ENCODE results near the gene ALPG.
"Not testable (repeated sequence)": the region's sequence is repeated elsewhere in the genome, so short reads cannot be mapped to it uniquely, and the experiment has no call there.

Gene ALPG

GRCh38 chr2:232440220-232441018 is 33.8 kb downstream of the ALPG start:
- peak; percentile 89 for DNase-seq (ENCODE audit: low spot score)

- DNase-seq (ENCODE audit: low spot score), result no peak
Observed at GRCh38 chr2:232441147-232441651, 34.6 kb downstream of the ALPG start.

GRCh38 chr2:232441922-232442321 is 35.3 kb downstream of the ALPG start:
- not testable (repeated sequence) for DNase-seq (ENCODE audit: low spot score)

GRCh38 chr2:232442431-232442830 is 35.8 kb downstream of the ALPG start:
- not testable (repeated sequence) for DNase-seq (ENCODE audit: low spot score)

GRCh38 chr2:232443047-232443446 is 36.4 kb downstream of the ALPG start:
- not testable (repeated sequence) for DNase-seq (ENCODE audit: low spot score)

GRCh38 chr2:232443669-232444408 is 37.2 kb downstream of the ALPG start:
- not testable (repeated sequence) for DNase-seq (ENCODE audit: low spot score)

- peak; percentile 83 for DNase-seq (ENCODE audit: low spot score)
Observed at GRCh38 chr2:232444409-232445148, 37.9 kb downstream of the ALPG start.

- DNase-seq (ENCODE audit: low spot score), result not testable (repeated sequence)
Observed at GRCh38 chr2:232445149-232445885, 38.7 kb downstream of the ALPG start.

GRCh38 chr2:232446266-232446777 is 39.7 kb downstream of the ALPG start:
- DNase-seq (ENCODE audit: low spot score), result peak; percentile 7

- DNase-seq (ENCODE audit: low spot score), result peak; percentile 8
Observed at GRCh38 chr2:232447091-232447620, 40.5 kb downstream of the ALPG start.

GRCh38 chr2:232447638-232448303 is 41.1 kb downstream of the ALPG start:
- peak; percentile 8 for DNase-seq (ENCODE audit: low spot score)

- no peak for DNase-seq (ENCODE audit: low spot score)
Observed at GRCh38 chr2:232448304-232448690, 41.7 kb downstream of the ALPG start.

GRCh38 chr2:232449964-232450363 is 43.3 kb downstream of the ALPG start:
- DNase-seq (ENCODE audit: low spot score), result no peak

GRCh38 chr2:232451645-232452044 is 45.0 kb downstream of the ALPG start:
- DNase-seq (ENCODE audit: low spot score), result not testable (repeated sequence)

GRCh38 chr2:232454630-232455029 is 48.0 kb downstream of the ALPG start:
- DNase-seq (ENCODE audit: low spot score), result no peak

GRCh38 chr2:232455426-232456255 is 49.0 kb downstream of the ALPG start, which contains the start of gene ALPI:
Gene ALPI, plus strand, starts transcription at chr2:232456153. Its CDS starts 47 bp downstream, at chr2:232456200.
- no peak for DNase-seq (ENCODE audit: low spot score)

- no peak for DNase-seq (ENCODE audit: low spot score)
Observed at GRCh38 chr2:232456296-232457120, 49.9 kb downstream of the ALPG start.
